ENCODE results near the gene TMEM9B.
"Not testable (repeated sequence)": the region's sequence is repeated elsewhere in the genome, so short reads cannot be mapped to it uniquely, and the experiment has no call there.

TMEM9B gene

DNA sequence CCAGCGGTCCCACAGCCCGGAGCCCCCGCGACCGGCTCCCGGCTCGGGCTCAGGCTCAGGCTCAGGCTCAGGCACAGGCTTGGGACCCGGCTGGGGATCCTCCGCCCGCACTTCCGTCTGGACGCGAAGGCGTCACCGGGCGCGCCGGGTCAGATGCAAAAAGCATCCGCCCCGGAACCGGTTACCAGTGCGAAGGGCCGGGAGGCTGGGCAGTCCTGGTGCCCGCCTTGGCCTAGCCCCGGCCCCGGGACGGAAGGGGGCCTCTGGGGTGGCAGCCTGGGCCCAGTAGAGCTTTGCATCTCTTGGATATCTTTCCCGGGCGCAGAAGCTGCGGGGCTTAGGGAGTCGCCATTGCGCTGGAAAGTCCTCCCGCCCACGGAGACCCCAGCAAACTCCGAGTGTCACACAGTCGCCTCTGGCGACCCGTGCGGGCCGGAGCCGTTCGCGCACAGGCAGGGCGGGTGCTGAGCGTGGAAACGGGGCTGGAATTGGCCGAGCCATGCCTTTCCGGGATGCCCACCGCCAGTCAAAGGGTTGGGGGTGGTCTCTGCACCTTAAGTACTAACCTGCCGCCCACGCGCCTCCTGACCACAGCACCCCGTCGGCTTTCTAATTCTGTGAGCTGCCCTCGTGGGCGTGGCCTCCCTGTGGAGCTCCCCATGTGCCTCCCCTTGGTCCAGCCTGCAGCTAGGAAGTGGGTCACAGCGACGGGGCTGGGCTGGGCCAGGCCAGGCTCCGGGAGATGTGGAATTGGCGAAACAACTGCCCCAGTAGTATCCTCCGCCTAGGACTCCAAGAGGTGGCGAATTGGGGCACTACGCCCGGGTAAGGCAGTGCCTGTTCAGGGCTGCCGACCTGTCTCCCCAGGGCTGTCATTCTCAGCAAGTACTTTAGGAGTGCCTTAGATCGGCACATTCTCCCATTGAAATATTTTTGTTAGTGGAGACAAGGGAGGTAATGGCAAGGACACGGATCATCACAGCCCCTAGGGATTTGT, at the start of gene TMEM9B:
Gene TMEM9B (minus strand): TSS at position 119 of the 997 bp plus-strand sequence. CDS start 129 bp downstream, outside the sequence.
- Histone ChIP-seq H3K36me3 (ENCODE audit: insufficient read depth, low read length) (no peaks in the 10 kb centered on the region), H2AFZ (ENCODE audit: low read depth, low read length) (peak within 1 kb of the TSS; percentile 65), H3K27me3 (ENCODE audit: insufficient read depth, low read length) (no peaks in the 10 kb centered on the region), H3K4me1 (ENCODE audit: insufficient read depth, low read length) (peaks cover 10% of the 10 kb centered on the region), H3K9me3 (ENCODE audit: low read length) (no peaks in the 10 kb centered on the region), H3K4me3 (ENCODE audit: low read length) (peak within 1 kb of the TSS; percentile 94)

DNA sequence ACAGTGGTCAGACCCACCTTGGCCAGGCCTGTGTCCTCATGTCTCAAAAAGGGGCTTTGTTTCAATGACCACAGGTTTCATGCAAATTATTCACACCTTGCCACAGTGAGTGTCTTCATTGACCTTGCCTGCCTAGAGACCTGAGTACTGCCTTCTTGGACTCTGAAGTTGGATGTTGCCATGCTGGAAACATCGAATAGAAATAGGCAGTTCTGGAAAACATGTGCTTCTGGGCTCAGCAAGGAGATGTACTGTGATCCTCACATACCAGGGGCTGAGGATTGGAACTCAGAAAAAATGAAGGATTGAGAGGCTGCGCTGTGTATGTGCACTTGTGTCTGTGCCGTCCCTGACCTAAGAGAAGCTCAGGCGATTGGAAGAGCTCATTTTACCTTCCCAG, 49.1 kb upstream of the TMEM9B start:
- Histone ChIP-seq H3K9me3 (ENCODE audit: low read length) (no peaks in the 10 kb centered on the region), H3K4me1 (ENCODE audit: insufficient read depth, low read length) (no peaks in the 10 kb centered on the region), H3K27me3 (ENCODE audit: insufficient read depth, low read length) (no peaks in the 10 kb centered on the region), H2AFZ (ENCODE audit: low read depth, low read length) (no peak overlapping the region), H3K4me3 (ENCODE audit: low read length) (no peak overlapping the region), H3K36me3 (ENCODE audit: insufficient read depth, low read length) (no peaks in the 10 kb centered on the region)

DNA sequence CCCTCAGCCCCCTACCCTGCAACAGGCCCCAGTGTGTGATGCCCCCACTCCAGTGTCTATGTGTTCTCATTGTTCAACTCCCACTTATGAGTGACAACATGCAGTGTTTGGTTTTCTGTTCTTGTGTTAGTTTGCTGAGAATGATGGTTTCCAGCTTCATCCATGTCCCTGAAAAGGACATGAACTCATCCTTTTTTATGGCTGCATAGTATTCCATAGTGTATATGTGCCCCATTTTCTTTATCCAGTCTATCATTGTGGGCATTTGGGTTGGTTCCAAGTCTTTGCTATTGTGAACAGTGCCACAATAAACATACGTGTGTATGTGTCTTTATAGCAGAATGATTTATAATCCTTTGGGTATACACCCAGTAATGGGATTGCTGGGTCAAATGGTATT, 45.3 kb upstream of the TMEM9B start:
- not testable (repeated sequence) for H3K36me3 ChIP-seq (ENCODE audit: insufficient read depth, low read length); H3K9me3 ChIP-seq (ENCODE audit: low read length); H3K4me3 ChIP-seq (ENCODE audit: low read length); H2AFZ ChIP-seq (ENCODE audit: low read depth, low read length); H3K4me1 ChIP-seq (ENCODE audit: insufficient read depth, low read length)
- H3K27me3 ChIP-seq (ENCODE audit: insufficient read depth, low read length), result peaks cover 37% of the 10 kb centered on the region

- peaks cover 45% of the 10 kb centered on the region for H3K27me3 ChIP-seq (ENCODE audit: insufficient read depth, low read length)
- H3K4me1 ChIP-seq (ENCODE audit: insufficient read depth, low read length), result no peaks in the 10 kb centered on the region
- H2AFZ ChIP-seq (ENCODE audit: low read depth, low read length), result no peak overlapping the region
- H3K9me3 ChIP-seq (ENCODE audit: low read length), result peaks cover 2% of the 10 kb centered on the region
- no peaks in the 10 kb centered on the region for H3K36me3 ChIP-seq (ENCODE audit: insufficient read depth, low read length)
- no peak overlapping the region for H3K4me3 ChIP-seq (ENCODE audit: low read length)
Measured at GRCh38 chr11:9008661-9009060, 44.4 kb upstream of the TMEM9B start.

DNA sequence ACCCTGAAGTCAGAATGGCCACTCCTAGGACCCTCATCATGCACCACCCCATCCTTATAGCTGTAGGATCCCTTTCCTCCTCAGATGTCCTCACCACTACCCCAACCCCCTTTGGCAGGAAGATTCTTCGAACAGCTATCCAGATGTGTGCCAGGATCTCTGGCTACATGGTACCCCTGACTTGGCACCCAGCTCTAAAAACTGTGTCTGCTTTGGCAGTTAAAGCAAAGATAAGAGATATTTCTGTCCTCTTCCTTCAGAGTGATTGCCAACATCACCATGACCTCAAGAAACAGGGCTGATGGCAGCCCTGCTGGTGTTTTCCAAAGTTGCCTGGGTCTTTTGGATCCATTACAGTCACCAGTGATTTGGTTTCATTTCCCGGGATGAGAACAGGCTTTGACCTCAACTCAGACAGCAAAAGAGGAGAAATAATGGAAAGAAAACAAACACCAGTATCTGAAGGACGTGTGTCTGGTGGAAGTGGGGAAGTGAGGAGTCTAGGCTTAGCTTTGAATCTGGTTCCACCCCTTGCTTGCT, 43.8 kb upstream of the TMEM9B start:
- H2AFZ ChIP-seq (ENCODE audit: low read depth, low read length), result no peak overlapping the region
- H3K4me1 ChIP-seq (ENCODE audit: insufficient read depth, low read length), result peaks cover 3% of the 10 kb centered on the region
- H3K27me3 ChIP-seq (ENCODE audit: insufficient read depth, low read length), result peaks cover 50% of the 10 kb centered on the region
- peaks cover 2% of the 10 kb centered on the region for H3K9me3 ChIP-seq (ENCODE audit: low read length)
- H3K4me3 ChIP-seq (ENCODE audit: low read length), result no peak overlapping the region
- no peaks in the 10 kb centered on the region for H3K36me3 ChIP-seq (ENCODE audit: insufficient read depth, low read length)

DNA sequence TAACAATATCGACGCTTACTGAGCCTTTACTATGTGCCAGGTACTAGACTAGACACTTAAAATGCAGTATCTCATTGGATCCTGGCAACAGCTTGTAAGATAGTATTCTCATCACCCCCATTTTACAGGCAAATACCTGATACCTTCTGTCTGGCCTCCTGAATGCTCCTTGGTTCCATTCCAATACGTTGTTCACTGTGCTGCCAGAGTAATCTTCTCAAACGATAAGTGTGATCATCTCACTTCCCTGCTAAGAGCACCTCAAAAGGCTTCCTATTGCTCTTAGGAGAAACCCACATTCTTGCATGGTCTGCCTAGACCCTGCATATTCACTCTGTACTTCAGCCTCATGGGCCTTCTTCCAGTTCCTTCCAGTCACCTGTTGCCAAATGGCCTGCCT, 40.8 kb upstream of the TMEM9B start:
- H3K4me1 ChIP-seq (ENCODE audit: insufficient read depth, low read length), result peaks cover 8% of the 10 kb centered on the region
- H3K4me3 ChIP-seq (ENCODE audit: low read length), result no peak overlapping the region
- H2AFZ ChIP-seq (ENCODE audit: low read depth, low read length), result no peak overlapping the region
- H3K27me3 ChIP-seq (ENCODE audit: insufficient read depth, low read length), result peaks cover 70% of the 10 kb centered on the region
- H3K9me3 ChIP-seq (ENCODE audit: low read length), result peaks cover 2% of the 10 kb centered on the region
- no peaks in the 10 kb centered on the region for H3K36me3 ChIP-seq (ENCODE audit: insufficient read depth, low read length)

- H3K9me3 ChIP-seq (ENCODE audit: low read length), result peaks cover 2% of the 10 kb centered on the region
- peaks cover 73% of the 10 kb centered on the region for H3K27me3 ChIP-seq (ENCODE audit: insufficient read depth, low read length)
- peaks cover 8% of the 10 kb centered on the region for H3K4me1 ChIP-seq (ENCODE audit: insufficient read depth, low read length)
- no peaks in the 10 kb centered on the region for H3K36me3 ChIP-seq (ENCODE audit: insufficient read depth, low read length)
- H3K4me3 ChIP-seq (ENCODE audit: low read length), result peak overlapping the region; percentile 44
- H2AFZ ChIP-seq (ENCODE audit: low read depth, low read length), result peak overlapping the region; percentile 92
Measured at GRCh38 chr11:9004183-9004926, 40.1 kb upstream of the TMEM9B start.

GRCh38 chr11:9003573-9004182, 39.4 kb upstream of the TMEM9B start, which contains the start of gene NRIP3:
TSS of gene NRIP3 (minus strand) at chr11:9004001. CDS start at chr11:9003935, 66 bp downstream.
- Histone ChIP-seq H2AFZ (ENCODE audit: low read depth, low read length) (peak within 1 kb of the TSS; percentile 92), H3K27me3 (ENCODE audit: insufficient read depth, low read length) (peaks cover 73% of the 10 kb centered on the region), H3K4me3 (ENCODE audit: low read length) (peak within 1 kb of the TSS; percentile 44), H3K9me3 (ENCODE audit: low read length) (peaks cover 2% of the 10 kb centered on the region), H3K4me1 (ENCODE audit: insufficient read depth, low read length) (peaks cover 8% of the 10 kb centered on the region), H3K36me3 (ENCODE audit: insufficient read depth, low read length) (no peaks in the 10 kb centered on the region)

GRCh38 chr11:9002920-9003572, 38.8 kb upstream of the TMEM9B start:
- peak overlapping the region; percentile 92 for H2AFZ ChIP-seq (ENCODE audit: low read depth, low read length)
- peaks cover 71% of the 10 kb centered on the region for H3K27me3 ChIP-seq (ENCODE audit: insufficient read depth, low read length)
- peaks cover 8% of the 10 kb centered on the region for H3K4me1 ChIP-seq (ENCODE audit: insufficient read depth, low read length)
- no peaks in the 10 kb centered on the region for H3K36me3 ChIP-seq (ENCODE audit: insufficient read depth, low read length)
- H3K4me3 ChIP-seq (ENCODE audit: low read length), result peak overlapping the region; percentile 44
- H3K9me3 ChIP-seq (ENCODE audit: low read length), result peaks cover 2% of the 10 kb centered on the region

- no peak overlapping the region for H3K4me3 ChIP-seq (ENCODE audit: low read length)
- no peaks in the 10 kb centered on the region for H3K36me3 ChIP-seq (ENCODE audit: insufficient read depth, low read length)
- H3K9me3 ChIP-seq (ENCODE audit: low read length), result peaks cover 2% of the 10 kb centered on the region
- peaks cover 60% of the 10 kb centered on the region for H3K27me3 ChIP-seq (ENCODE audit: insufficient read depth, low read length)
- no peak overlapping the region for H2AFZ ChIP-seq (ENCODE audit: low read depth, low read length)
- H3K4me1 ChIP-seq (ENCODE audit: insufficient read depth, low read length), result peaks cover 8% of the 10 kb centered on the region
Measured at GRCh38 chr11:9001736-9002135, 37.5 kb upstream of the TMEM9B start.

DNA sequence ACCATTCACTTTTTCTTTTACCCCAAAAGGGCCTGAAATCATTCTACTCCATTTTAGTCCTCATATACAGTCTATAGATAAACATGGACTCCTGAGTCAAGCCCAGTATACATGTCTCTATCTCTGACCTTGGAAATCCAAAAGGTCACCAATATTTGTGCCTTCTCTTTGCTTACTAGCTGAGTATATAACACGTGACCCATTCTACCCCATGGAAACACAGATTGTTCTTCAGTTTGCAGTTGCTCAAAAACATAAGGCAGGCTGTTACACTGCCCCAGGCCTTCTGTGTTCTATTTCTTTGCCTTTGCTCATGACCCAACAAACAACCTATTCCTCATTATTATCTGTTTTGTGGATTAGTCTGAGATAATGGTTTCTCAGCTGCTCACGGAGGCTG, 33.8 kb upstream of the TMEM9B start:
- Histone ChIP-seq H3K36me3 (ENCODE audit: insufficient read depth, low read length) (no peaks in the 10 kb centered on the region), H2AFZ (ENCODE audit: low read depth, low read length) (no peak overlapping the region)

GRCh38 chr11:8997451-8997850, 33.2 kb upstream of the TMEM9B start:
- Histone ChIP-seq H3K27me3 (ENCODE audit: insufficient read depth, low read length) (peaks cover 19% of the 10 kb centered on the region), H3K4me3 (ENCODE audit: low read length) (no peak overlapping the region), H3K36me3 (ENCODE audit: insufficient read depth, low read length) (no peaks in the 10 kb centered on the region), H3K9me3 (ENCODE audit: low read length) (no peaks in the 10 kb centered on the region), H2AFZ (ENCODE audit: low read depth, low read length) (no peak overlapping the region), H3K4me1 (ENCODE audit: insufficient read depth, low read length) (peaks cover 5% of the 10 kb centered on the region)

More for the DNA sequence above, 33.8 kb upstream of the TMEM9B start:
- no peaks in the 10 kb centered on the region for H3K9me3 ChIP-seq (ENCODE audit: low read length)
- peaks cover 24% of the 10 kb centered on the region for H3K27me3 ChIP-seq (ENCODE audit: insufficient read depth, low read length)
- peaks cover 7% of the 10 kb centered on the region for H3K4me1 ChIP-seq (ENCODE audit: insufficient read depth, low read length)
- H3K4me3 ChIP-seq (ENCODE audit: low read length), result no peak overlapping the region

Measured in neuron (in vitro differentiated cells).